Thyroid gland (tissue), 4 donors: ENCODE results near the gene ARL4D. TPM values are rescaled to one million over a fixed set of nuclear protein-coding genes. Genes with fewer than 3 reads are reported as not detected.

Experiments
- DNase-seq, 2 donors: peaks; one replicate each; pipeline ENCODE4 v3.0.0-alpha.2; 2019
- H3K27ac ChIP-seq, 3 donors: fragments of 200-600 bp; sonication (generic); 1 replicate in 2 of 3; 2 replicates in 1 of 3; pipeline ENCODE4 v1.5.1; 2016 to 2019; ENCODE audit warnings: mild to moderate bottlenecking in 1 of 3, moderate library complexity in 1 of 3
- H3K27me3 ChIP-seq: fragments of 200-600 bp; sonication (generic); one replicate; pipeline ENCODE4 v1.5.1; 2019
- H3K36me3 ChIP-seq, 2 donors: fragments of 200-600 bp; sonication (generic); one replicate each; pipeline ENCODE4 v1.5.1; 2016 to 2019
- H3K4me1 ChIP-seq, 2 donors: fragments of 200-600 bp; sonication (generic); one replicate each; pipeline ENCODE4 v1.5.1; 2017 to 2019
- H3K4me3 ChIP-seq, 3 donors: fragments of 200-600 bp; sonication (generic); replicated peaks in 1 of 3; 1 replicate in 2 of 3; 2 replicates in 1 of 3; pipeline ENCODE4 v1.5.1; 2016; ENCODE audit warnings: mild to moderate bottlenecking in 1 of 3
- H3K9me3 ChIP-seq: fragments of 200-600 bp; sonication (generic); one replicate; pipeline ENCODE4 v1.5.1; 2017
- CTCF ChIP-seq, 6 experiments: fragments of 200-600 bp in 3 of 6; fragments of 450-650 bp in 3 of 6; sonication (generic) in 3 of 6; IDR thresholded peaks; one replicate each; pipeline ENCODE4 v1.5.1; 2016 to 2019; ENCODE audit warnings: antibody characterized with exemption in 6 of 6, mild to moderate bottlenecking in 2 of 6, inconsistent platforms in 1 of 6, moderate library complexity in 1 of 6
- POLR2A ChIP-seq, 2 donors: fragments of 450-650 bp; IDR thresholded peaks; one replicate each; pipeline ENCODE4 v1.6.1; 2017; ENCODE audit warnings: antibody characterized with exemption in 2 of 2, mild to moderate bottlenecking in 2 of 2, moderate library complexity in 1 of 2
- WGBS, 2 donors: methylation state at CpG; one replicate each; pipeline ENCODE4 v1.1.5; 2017; 5-methylcytosine and 5-hydroxymethylcytosine counted together
- intact Hi-C: fragments of 100-400 bp; cut with DNase I; formaldehyde crosslinking; loops from one replicate; pipeline ENCODE4 v1.15.1; 2023
- total RNA-seq, 4 donors: library from RNA; depleted of rRNA; stranded (reverse); fragments of >200 nt; gene quantifications; one replicate each; pipeline ENCODE4 v1.2.3, GENCODE V29; 2016

ARL4D gene
- total RNA-seq, 4 donors from 2014 or later: 32.8 to 57.4 (median 48.9) TPM

- Histone ChIP-seq H3K36me3 (no peaks in the 10 kb centered on the region), H3K27ac (peak overlapping the region; percentile 86 to 90 (median 89)), H3K4me3 (no peak overlapping the region), H3K4me1 (peaks cover 53 to 62% of the 10 kb centered on the region in 2 donors), H3K27me3 (no peaks in the 10 kb centered on the region), H3K9me3 (no peaks in the 10 kb centered on the region)
- DNase-seq: peak; percentile 73 to 83
- TF ChIP-seq POLR2A (IDR thresholded peaks at IDR 0.05): peak in 1 of 2 donors; percentile 47
- no peak for TF ChIP-seq CTCF (IDR thresholded peaks at IDR 0.05)
- intact Hi-C loops: no loop called here
- 35 to 37% methylated on average over 5 to 6 of the region's 6 CpGs for WGBS, 2 donors
Measured at GRCh38 chr17:43410557-43411368, 12.0 kb downstream of the ARL4D start.

- TF ChIP-seq CTCF (IDR thresholded peaks at IDR 0.05) (no peak), POLR2A (IDR thresholded peaks at IDR 0.05) (no peak)
- Histone ChIP-seq H3K36me3 (no peaks in the 10 kb centered on the region), H3K9me3 (no peaks in the 10 kb centered on the region), H3K4me1 (peaks cover 49 to 57% of the 10 kb centered on the region in 2 donors), H3K27me3 (no peaks in the 10 kb centered on the region), H3K27ac (peak overlapping the region; percentile 86 to 90 (median 89)), H3K4me3 (no peak overlapping the region)
- intact Hi-C loops: no loop called here
- DNase-seq: no peak
Measured at GRCh38 chr17:43411369-43411677, 12.5 kb downstream of the ARL4D start.

GRCh38 chr17:43411749-43412148 is 13.0 kb downstream of the ARL4D start:
- no peak for DNase-seq
- Histone ChIP-seq H3K9me3 (no peaks in the 10 kb centered on the region), H3K4me1 (peaks cover 47 to 56% of the 10 kb centered on the region in 2 donors), H3K4me3 (no peak overlapping the region), H3K27ac (peak overlapping the region; percentile 86 to 90 (median 89)), H3K36me3 (no peaks in the 10 kb centered on the region), H3K27me3 (no peaks in the 10 kb centered on the region)
- intact Hi-C loops: no loop called here
- TF ChIP-seq CTCF (IDR thresholded peaks at IDR 0.05): no peak
- no peak for TF ChIP-seq POLR2A (IDR thresholded peaks at IDR 0.05)
- WGBS, 2 donors: 41 to 49% methylated on average over 6 of the region's 6 CpGs

GRCh38 chr17:43412166-43412565 is 13.4 kb downstream of the ARL4D start:
- no peaks in the 10 kb centered on the region for H3K36me3 ChIP-seq
- intact Hi-C loops: no loop called here
- no peaks in the 10 kb centered on the region for H3K9me3 ChIP-seq
- peak; percentile 66 to 68 for DNase-seq
- H3K27ac ChIP-seq: peak overlapping the region; percentile 86 to 90 (median 89)
- WGBS, 2 donors: 74 to 91% methylated on average over 1 of the region's 1 CpG
- peaks cover 48 to 60% of the 10 kb centered on the region in 2 donors for H3K4me1 ChIP-seq
- TF ChIP-seq POLR2A (IDR thresholded peaks at IDR 0.05) (no peak), CTCF (IDR thresholded peaks at IDR 0.05) (no peak)
- H3K4me3 ChIP-seq: no peak overlapping the region
- H3K27me3 ChIP-seq: no peaks in the 10 kb centered on the region
